ENCODE results near the gene PSMD2.

PSMD2 gene

DNA sequence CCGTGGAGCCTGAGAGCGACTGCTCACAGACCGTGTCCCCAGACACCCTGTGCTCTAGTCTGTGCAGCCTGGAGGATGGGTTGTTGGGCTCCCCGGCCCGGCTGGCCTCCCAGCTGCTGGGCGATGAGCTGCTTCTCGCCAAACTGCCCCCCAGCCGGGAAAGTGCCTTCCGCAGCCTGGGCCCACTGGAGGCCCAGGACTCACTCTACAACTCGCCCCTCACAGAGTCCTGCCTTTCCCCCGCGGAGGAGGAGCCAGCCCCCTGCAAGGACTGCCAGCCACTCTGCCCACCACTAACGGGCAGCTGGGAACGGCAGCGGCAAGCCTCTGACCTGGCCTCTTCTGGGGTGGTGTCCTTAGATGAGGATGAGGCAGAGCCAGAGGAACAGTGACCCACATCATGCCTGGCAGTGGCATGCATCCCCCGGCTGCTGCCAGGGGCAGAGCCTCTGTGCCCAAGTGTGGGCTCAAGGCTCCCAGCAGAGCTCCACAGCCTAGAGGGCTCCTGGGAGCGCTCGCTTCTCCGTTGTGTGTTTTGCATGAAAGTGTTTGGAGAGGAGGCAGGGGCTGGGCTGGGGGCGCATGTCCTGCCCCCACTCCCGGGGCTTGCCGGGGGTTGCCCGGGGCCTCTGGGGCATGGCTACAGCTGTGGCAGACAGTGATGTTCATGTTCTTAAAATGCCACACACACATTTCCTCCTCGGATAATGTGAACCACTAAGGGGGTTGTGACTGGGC is 45.7 kb downstream of the PSMD2 start:
- TF ChIP-seq, protein P1, sequence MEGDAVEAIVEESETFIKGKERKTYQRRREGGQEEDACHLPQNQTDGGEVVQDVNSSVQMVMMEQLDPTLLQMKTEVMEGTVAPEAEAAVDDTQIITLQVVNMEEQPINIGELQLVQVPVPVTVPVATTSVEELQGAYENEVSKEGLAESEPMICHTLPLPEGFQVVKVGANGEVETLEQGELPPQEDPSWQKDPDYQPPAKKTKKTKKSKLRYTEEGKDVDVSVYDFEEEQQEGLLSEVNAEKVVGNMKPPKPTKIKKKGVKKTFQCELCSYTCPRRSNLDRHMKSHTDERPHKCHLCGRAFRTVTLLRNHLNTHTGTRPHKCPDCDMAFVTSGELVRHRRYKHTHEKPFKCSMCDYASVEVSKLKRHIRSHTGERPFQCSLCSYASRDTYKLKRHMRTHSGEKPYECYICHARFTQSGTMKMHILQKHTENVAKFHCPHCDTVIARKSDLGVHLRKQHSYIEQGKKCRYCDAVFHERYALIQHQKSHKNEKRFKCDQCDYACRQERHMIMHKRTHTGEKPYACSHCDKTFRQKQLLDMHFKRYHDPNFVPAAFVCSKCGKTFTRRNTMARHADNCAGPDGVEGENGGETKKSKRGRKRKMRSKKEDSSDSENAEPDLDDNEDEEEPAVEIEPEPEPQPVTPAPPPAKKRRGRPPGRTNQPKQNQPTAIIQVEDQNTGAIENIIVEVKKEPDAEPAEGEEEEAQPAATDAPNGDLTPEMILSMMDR (IDR thresholded peaks at IDR 0.05; ENCODE audit: borderline replicate concordance, control extremely low read depth, extremely low read depth, insufficient read depth, missing control alignments): no peak
- in situ Hi-C loops (cut with MboI; ENCODE audit: low sequenced_read_pairs, unreplicated experiment): no loop called here
- DNase-seq (ENCODE audit: low spot score): no peak

DNA sequence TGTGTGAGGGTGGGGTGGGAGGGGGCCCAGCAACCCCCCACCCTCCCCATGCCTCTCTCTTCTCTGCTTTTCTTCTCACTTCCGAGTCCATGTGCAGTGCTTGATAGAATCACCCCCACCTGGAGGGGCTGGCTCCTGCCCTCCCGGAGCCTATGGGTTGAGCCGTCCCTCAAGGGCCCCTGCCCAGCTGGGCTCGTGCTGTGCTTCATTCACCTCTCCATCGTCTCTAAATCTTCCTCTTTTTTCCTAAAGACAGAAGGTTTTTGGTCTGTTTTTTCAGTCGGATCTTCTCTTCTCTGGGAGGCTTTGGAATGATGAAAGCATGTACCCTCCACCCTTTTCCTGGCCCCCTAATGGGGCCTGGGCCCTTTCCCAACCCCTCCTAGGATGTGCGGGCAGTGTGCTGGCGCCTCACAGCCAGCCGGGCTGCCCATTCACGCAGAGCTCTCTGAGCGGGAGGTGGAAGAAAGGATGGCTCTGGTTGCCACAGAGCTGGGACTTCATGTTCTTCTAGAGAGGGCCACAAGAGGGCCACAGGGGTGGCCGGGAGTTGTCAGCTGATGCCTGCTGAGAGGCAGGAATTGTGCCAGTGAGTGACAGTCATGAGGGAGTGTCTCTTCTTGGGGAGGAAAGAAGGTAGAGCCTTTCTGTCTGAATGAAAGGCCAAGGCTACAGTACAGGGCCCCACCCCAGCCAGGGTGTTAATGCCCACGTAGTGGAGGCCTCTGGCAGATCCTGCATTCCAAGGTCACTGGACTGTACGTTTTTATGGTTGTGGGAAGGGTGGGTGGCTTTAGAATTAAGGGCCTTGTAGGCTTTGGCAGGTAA is 46.5 kb downstream of the PSMD2 start:
- in situ Hi-C loops (cut with MboI; ENCODE audit: low sequenced_read_pairs, unreplicated experiment): no loop called here
- TF ChIP-seq, protein P1 (IDR thresholded peaks at IDR 0.05; ENCODE audit: borderline replicate concordance, control extremely low read depth, extremely low read depth, insufficient read depth, missing control alignments): no peak
- peak; percentile 65 for DNase-seq (ENCODE audit: low spot score)

- DNase-seq (ENCODE audit: low spot score): no peak
- in situ Hi-C loops (cut with MboI; ENCODE audit: low sequenced_read_pairs, unreplicated experiment): no loop called here
- TF ChIP-seq, protein P1 (IDR thresholded peaks at IDR 0.05; ENCODE audit: borderline replicate concordance, control extremely low read depth, extremely low read depth, insufficient read depth, missing control alignments): no peak
These were observed 47.6 kb downstream of the PSMD2 start for GRCh38 chr3:184346480-184347190.

- TF ChIP-seq, protein P1 (IDR thresholded peaks at IDR 0.05; ENCODE audit: borderline replicate concordance, control extremely low read depth, extremely low read depth, insufficient read depth, missing control alignments): no peak
- DNase-seq (ENCODE audit: low spot score): no peak
- in situ Hi-C loops (cut with MboI; ENCODE audit: low sequenced_read_pairs, unreplicated experiment): no loop called here
These were observed 48.4 kb downstream of the PSMD2 start for GRCh38 chr3:184347321-184348056.

DNA sequence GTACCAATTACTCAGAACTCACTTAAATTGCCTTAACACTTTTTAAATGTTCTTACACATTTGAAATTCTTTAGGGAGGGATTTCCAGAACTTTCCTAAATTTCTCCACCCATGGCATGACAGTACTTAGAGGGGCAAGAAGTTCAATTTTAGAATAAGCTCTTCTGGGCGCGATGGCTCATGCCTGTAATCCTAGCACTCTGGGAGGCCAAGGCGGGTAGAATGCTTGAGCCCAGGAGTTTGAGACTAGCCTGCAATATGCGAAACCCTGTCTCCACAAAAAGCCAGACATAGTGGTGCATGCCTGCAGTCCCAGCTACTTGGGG is 49.0 kb downstream of the PSMD2 start:
- TF ChIP-seq, protein P1 (IDR thresholded peaks at IDR 0.05; ENCODE audit: borderline replicate concordance, control extremely low read depth, extremely low read depth, insufficient read depth, missing control alignments): no peak
- no peak for DNase-seq (ENCODE audit: low spot score)
- in situ Hi-C loops (cut with MboI; ENCODE audit: low sequenced_read_pairs, unreplicated experiment): no loop called here
